ENCODE measurements around the gene GPALPP1. TPM values are rescaled to one million over a fixed set of nuclear protein-coding genes. Genes with fewer than 3 reads are reported as not detected.

The GPALPP1 gene
- total RNA-seq, 2 donors from 2014 or later = 25.8 to 36.4 TPM

DNA sequence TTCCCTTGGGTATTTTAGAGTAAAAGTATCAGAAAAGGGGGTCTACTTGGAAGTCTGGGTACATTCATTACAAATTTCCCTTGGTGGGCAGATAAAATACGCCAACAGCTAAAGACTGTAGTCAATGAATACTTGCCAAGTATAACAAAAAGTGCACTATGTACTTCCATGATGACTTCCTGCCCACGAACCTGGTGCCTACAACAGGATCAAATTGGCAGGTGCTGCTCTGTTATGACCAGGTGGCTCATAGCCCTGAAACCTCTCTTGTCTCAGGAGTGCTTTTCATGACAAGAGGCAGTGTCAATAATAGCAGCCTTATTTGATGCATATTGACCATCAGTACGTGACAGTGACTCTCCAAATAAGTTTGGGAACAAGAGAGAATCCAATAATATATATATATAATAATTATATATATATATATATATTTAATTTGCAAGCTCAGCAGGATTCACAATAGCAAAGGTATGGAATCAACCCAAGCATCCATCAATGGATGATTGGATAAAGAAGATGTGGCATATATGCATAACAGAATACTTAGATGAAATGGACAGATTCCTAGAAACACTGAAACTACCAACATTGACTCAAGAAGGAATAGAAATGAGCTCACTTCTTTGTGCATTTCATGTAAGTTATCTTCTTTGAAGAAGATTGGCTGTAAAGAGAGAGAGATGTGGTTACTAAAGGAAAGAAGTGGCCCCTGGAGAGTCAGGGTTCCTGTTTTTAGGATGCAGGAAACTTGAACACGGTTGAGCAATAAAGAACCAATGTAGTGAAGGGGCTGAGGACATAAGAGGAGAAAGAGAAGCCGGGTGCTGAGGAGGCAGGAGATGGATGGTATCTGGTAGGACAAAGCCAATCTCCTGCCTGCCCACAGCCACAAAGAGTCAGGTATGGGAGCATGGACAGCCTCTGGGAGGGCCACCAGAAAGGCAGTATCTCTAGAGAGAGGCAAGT lies 79.0 kb downstream of the GPALPP1 start:
- Histone ChIP-seq H3K9ac (ENCODE audit: extremely low read depth, low read length, poor library complexity, severe bottlenecking) (no peak overlapping the region), H3K36me3 (ENCODE audit: control insufficient read depth, insufficient read depth, low read length) (no peaks in the 10 kb centered on the region), H3K4me3 (ENCODE audit: low read length) (no peak overlapping the region), H3K9me3 (ENCODE audit: control insufficient read depth, low read length) (no peaks in the 10 kb centered on the region), H3K27ac (ENCODE audit: low read depth, low read length) (no peak overlapping the region), H3K27me3 (ENCODE audit: control insufficient read depth, insufficient read depth, low read length, poor library complexity, severe bottlenecking) (no peaks in the 10 kb centered on the region), H3K4me1 (ENCODE audit: control insufficient read depth, insufficient read depth, low read length) (no peaks in the 10 kb centered on the region)
- H3K9me3 Mint-ChIP-seq = no peaks in the 10 kb centered on the region
- WGBS, 2 experiments (ENCODE audit: insufficient coverage in 1 of 2, insufficient read length in 1 of 2) = 89 to 91% methylated on average over 3 to 4 of the region's 5 CpGs
- peaks cover 4% of the 10 kb centered on the region for H3K27me3 Mint-ChIP-seq (ENCODE audit: insufficient read depth)
- no peak overlapping the region for H3K27ac Mint-ChIP-seq
- H3K36me3 Mint-ChIP-seq (ENCODE audit: low read depth) = no peaks in the 10 kb centered on the region
- TF ChIP-seq, protein P1, sequence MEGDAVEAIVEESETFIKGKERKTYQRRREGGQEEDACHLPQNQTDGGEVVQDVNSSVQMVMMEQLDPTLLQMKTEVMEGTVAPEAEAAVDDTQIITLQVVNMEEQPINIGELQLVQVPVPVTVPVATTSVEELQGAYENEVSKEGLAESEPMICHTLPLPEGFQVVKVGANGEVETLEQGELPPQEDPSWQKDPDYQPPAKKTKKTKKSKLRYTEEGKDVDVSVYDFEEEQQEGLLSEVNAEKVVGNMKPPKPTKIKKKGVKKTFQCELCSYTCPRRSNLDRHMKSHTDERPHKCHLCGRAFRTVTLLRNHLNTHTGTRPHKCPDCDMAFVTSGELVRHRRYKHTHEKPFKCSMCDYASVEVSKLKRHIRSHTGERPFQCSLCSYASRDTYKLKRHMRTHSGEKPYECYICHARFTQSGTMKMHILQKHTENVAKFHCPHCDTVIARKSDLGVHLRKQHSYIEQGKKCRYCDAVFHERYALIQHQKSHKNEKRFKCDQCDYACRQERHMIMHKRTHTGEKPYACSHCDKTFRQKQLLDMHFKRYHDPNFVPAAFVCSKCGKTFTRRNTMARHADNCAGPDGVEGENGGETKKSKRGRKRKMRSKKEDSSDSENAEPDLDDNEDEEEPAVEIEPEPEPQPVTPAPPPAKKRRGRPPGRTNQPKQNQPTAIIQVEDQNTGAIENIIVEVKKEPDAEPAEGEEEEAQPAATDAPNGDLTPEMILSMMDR (conservative IDR thresholded peaks at IDR 0.05) = no peak
- H3K4me1 Mint-ChIP-seq = no peaks in the 10 kb centered on the region
- DNase-seq = no peak
- H3K4me3 Mint-ChIP-seq = no peak overlapping the region

DNA sequence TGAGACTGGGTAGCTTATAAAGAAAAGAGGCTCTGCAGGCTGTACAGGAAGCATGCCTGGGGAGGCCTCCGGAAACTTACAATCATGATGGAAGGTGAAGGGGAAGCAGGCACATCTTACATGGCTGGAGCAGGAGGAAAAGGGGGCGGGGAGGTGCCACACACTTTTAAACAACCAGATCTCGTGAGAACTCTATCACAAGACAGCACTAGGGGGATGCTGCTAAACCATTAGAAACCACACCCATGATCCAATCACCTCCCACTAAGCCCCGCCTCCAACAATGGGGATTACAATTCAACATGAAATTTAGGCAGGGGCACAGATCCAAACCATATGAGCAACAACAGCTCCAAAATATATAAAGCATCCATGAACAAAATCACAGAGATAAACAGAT lies 84.5 kb downstream of the GPALPP1 start:
- H3K27ac Mint-ChIP-seq = no peak overlapping the region
- peaks cover 5% of the 10 kb centered on the region for H3K4me1 Mint-ChIP-seq
- H3K27me3 ChIP-seq (ENCODE audit: control insufficient read depth, insufficient read depth, low read length, poor library complexity, severe bottlenecking) = no peaks in the 10 kb centered on the region
- H3K4me3 Mint-ChIP-seq = no peak overlapping the region
- H3K36me3 ChIP-seq (ENCODE audit: control insufficient read depth, insufficient read depth, low read length) = no peaks in the 10 kb centered on the region
- H3K4me3 ChIP-seq (ENCODE audit: low read length) = no peak overlapping the region
- H3K9me3 Mint-ChIP-seq = no peaks in the 10 kb centered on the region
- peak; percentile 53 for DNase-seq
- TF ChIP-seq, protein P1 (conservative IDR thresholded peaks at IDR 0.05) = no peak
- H3K9ac ChIP-seq (ENCODE audit: extremely low read depth, low read length, poor library complexity, severe bottlenecking) = no peak overlapping the region
- WGBS, 2 experiments (ENCODE audit: insufficient coverage in 1 of 2, insufficient read length in 1 of 2) = 89 to 100% methylated on average over 1 to 4 of the region's 4 CpGs
- no peaks in the 10 kb centered on the region for H3K4me1 ChIP-seq (ENCODE audit: control insufficient read depth, insufficient read depth, low read length)
- peaks cover 1% of the 10 kb centered on the region for H3K27me3 Mint-ChIP-seq (ENCODE audit: insufficient read depth)
- H3K9me3 ChIP-seq (ENCODE audit: control insufficient read depth, low read length) = no peaks in the 10 kb centered on the region
- no peak overlapping the region for H3K27ac ChIP-seq (ENCODE audit: low read depth, low read length)
- H3K36me3 Mint-ChIP-seq (ENCODE audit: low read depth) = no peaks in the 10 kb centered on the region

DNA sequence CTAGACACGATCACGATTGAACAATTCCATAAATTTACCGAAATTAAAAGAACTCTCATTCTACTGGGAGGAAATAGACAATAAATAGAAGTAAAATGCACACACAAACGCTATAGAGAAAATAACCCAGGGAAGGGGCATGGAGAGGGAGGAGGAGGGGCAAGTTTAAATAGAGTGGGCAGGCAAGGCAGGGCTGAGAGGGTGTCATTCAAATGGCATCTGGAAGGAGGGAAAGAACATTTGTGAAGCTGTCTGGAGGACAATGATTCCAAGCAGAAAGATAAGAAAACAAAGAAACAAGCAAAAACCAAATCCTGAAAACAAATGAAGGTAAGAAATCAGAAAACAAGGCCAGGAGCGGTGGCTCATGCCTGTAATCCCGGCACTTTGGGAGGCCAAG lies 85.4 kb downstream of the GPALPP1 start:
- no peaks in the 10 kb centered on the region for H3K4me1 ChIP-seq (ENCODE audit: control insufficient read depth, insufficient read depth, low read length)
- no peaks in the 10 kb centered on the region for H3K36me3 ChIP-seq (ENCODE audit: control insufficient read depth, insufficient read depth, low read length)
- no peak overlapping the region for H3K9ac ChIP-seq (ENCODE audit: extremely low read depth, low read length, poor library complexity, severe bottlenecking)
- DNase-seq = no peak
- no peaks in the 10 kb centered on the region for H3K27me3 ChIP-seq (ENCODE audit: control insufficient read depth, insufficient read depth, low read length, poor library complexity, severe bottlenecking)
- Mint-ChIP-seq H3K9me3 (no peaks in the 10 kb centered on the region), H3K4me1 (peaks cover 5% of the 10 kb centered on the region), H3K36me3 (ENCODE audit: low read depth) (no peaks in the 10 kb centered on the region), H3K27me3 (ENCODE audit: insufficient read depth) (no peaks in the 10 kb centered on the region), H3K27ac (peak overlapping the region; percentile 49), H3K4me3 (no peak overlapping the region)
- WGBS, 2 experiments (ENCODE audit: insufficient coverage in 1 of 2, insufficient read length in 1 of 2) = 83 to 87% methylated on average over 1 to 6 of the region's 6 CpGs
- no peak overlapping the region for H3K27ac ChIP-seq (ENCODE audit: low read depth, low read length)
- H3K9me3 ChIP-seq (ENCODE audit: control insufficient read depth, low read length) = no peaks in the 10 kb centered on the region
- no peak overlapping the region for H3K4me3 ChIP-seq (ENCODE audit: low read length)
- TF ChIP-seq, protein P1 (conservative IDR thresholded peaks at IDR 0.05) = no peak

Data from endodermal cell (in vitro differentiated cells).